ENCODE data around the gene KRTAP4-1. TPM values are rescaled to one million over a fixed set of nuclear protein-coding genes. Genes with fewer than 3 reads are reported as not detected.
"Not testable (repeated sequence)": the region's sequence is repeated elsewhere in the genome, so short reads cannot be mapped to it uniquely, and the experiment has no call there.

KRTAP4-1 gene
- total RNA-seq, 1 donor: not detected

- Histone ChIP-seq H3K9me3 (ENCODE audit: low read depth, low read length) (no peaks in the 10 kb centered on the region), H3K27me3 (ENCODE audit: insufficient read depth, low read length) (no peaks in the 10 kb centered on the region), H3K4me3 (ENCODE audit: low read length) (no peak within 1 kb of the TSS), H3K4me1 (ENCODE audit: insufficient read depth, low read length) (no peaks in the 10 kb centered on the region)
These were observed 35.1 kb downstream of the KRTAP4-1 start, which contains the start of gene KRTAP4-5 for GRCh38 chr17:41149652-41149985. Gene KRTAP4-5, minus strand, starts transcription at chr17:41149825. Its CDS starts 58 bp downstream, at chr17:41149767.

GRCh38 chr17:41148971-41149651, 35.6 kb downstream of the KRTAP4-1 start:
- not testable (repeated sequence) for H3K4me3 ChIP-seq (ENCODE audit: low read length); H3K4me1 ChIP-seq (ENCODE audit: insufficient read depth, low read length); H3K9me3 ChIP-seq (ENCODE audit: low read depth, low read length); H3K27me3 ChIP-seq (ENCODE audit: insufficient read depth, low read length)

GRCh38 chr17:41147531-41148204, 37.0 kb downstream of the KRTAP4-1 start:
- no peaks in the 10 kb centered on the region for H3K9me3 ChIP-seq (ENCODE audit: low read depth, low read length)
- no peak overlapping the region for H3K4me3 ChIP-seq (ENCODE audit: low read length)
- H3K27me3 ChIP-seq (ENCODE audit: insufficient read depth, low read length): no peaks in the 10 kb centered on the region
- H3K4me1 ChIP-seq (ENCODE audit: insufficient read depth, low read length): no peaks in the 10 kb centered on the region

- H3K4me3 ChIP-seq (ENCODE audit: low read length): no peak overlapping the region
These were observed 39.5 kb downstream of the KRTAP4-1 start for GRCh38 chr17:41145261-41145660.

GRCh38 chr17:41144846-41145245, 39.9 kb downstream of the KRTAP4-1 start:
- H3K4me1 ChIP-seq (ENCODE audit: insufficient read depth, low read length): no peaks in the 10 kb centered on the region
- H3K9me3 ChIP-seq (ENCODE audit: low read depth, low read length): no peaks in the 10 kb centered on the region
- H3K4me3 ChIP-seq (ENCODE audit: low read length): no peak overlapping the region
- H3K27me3 ChIP-seq (ENCODE audit: insufficient read depth, low read length): no peaks in the 10 kb centered on the region

More at GRCh38 chr17:41145261-41145660, 39.5 kb downstream of the KRTAP4-1 start:
- no peaks in the 10 kb centered on the region for H3K27me3 ChIP-seq (ENCODE audit: insufficient read depth, low read length)
- no peaks in the 10 kb centered on the region for H3K4me1 ChIP-seq (ENCODE audit: insufficient read depth, low read length)
- no peaks in the 10 kb centered on the region for H3K9me3 ChIP-seq (ENCODE audit: low read depth, low read length)

GRCh38 chr17:41141361-41141760, 43.4 kb downstream of the KRTAP4-1 start:
- Histone ChIP-seq H3K27me3 (ENCODE audit: insufficient read depth, low read length) (no peaks in the 10 kb centered on the region), H3K4me1 (ENCODE audit: insufficient read depth, low read length) (no peaks in the 10 kb centered on the region), H3K9me3 (ENCODE audit: low read depth, low read length) (no peaks in the 10 kb centered on the region), H3K4me3 (ENCODE audit: low read length) (no peak overlapping the region)

GRCh38 chr17:41140360-41141131, 44.2 kb downstream of the KRTAP4-1 start, which contains the start of gene KRTAP4-6:
Gene KRTAP4-6, minus strand, starts transcription at chr17:41140544. Its CDS starts 57 bp downstream, at chr17:41140487.
- H3K4me1 ChIP-seq (ENCODE audit: insufficient read depth, low read length): no peaks in the 10 kb centered on the region
- no peaks in the 10 kb centered on the region for H3K9me3 ChIP-seq (ENCODE audit: low read depth, low read length)
- H3K27me3 ChIP-seq (ENCODE audit: insufficient read depth, low read length): no peaks in the 10 kb centered on the region
- no peak within 1 kb of the TSS for H3K4me3 ChIP-seq (ENCODE audit: low read length)

GRCh38 chr17:41139865-41140264, 44.8 kb downstream of the KRTAP4-1 start:
- H3K4me3 ChIP-seq (ENCODE audit: low read length); H3K9me3 ChIP-seq (ENCODE audit: low read depth, low read length); H3K27me3 ChIP-seq (ENCODE audit: insufficient read depth, low read length); H3K4me1 ChIP-seq (ENCODE audit: insufficient read depth, low read length): not testable (repeated sequence)

Other genes starting within 250 kb of the KRTAP4-1 start
- gene KRT23, start 247.3 kb downstream of the KRTAP4-1 start, total RNA-seq: 0.52 TPM
- not detected for gene KRT39, start 218.0 kb downstream of the KRTAP4-1 start, total RNA-seq
- 0.10 TPM for gene KRT40, start 200.6 kb downstream of the KRTAP4-1 start, total RNA-seq
- gene KRTAP3-3, start 190.7 kb downstream of the KRTAP4-1 start, total RNA-seq: 0.31 TPM
- not detected for gene KRTAP3-2, start 185.0 kb downstream of the KRTAP4-1 start, total RNA-seq
- not detected for gene KRTAP3-1, start 175.8 kb downstream of the KRTAP4-1 start, total RNA-seq
- gene KRTAP1-5, start 157.7 kb downstream of the KRTAP4-1 start, total RNA-seq: not detected
- gene KRTAP1-4, start 154.7 kb downstream of the KRTAP4-1 start, total RNA-seq: not detected
- not detected for gene KRTAP1-3, start 150.0 kb downstream of the KRTAP4-1 start, total RNA-seq
- gene KRTAP1-1, start 143.5 kb downstream of the KRTAP4-1 start, total RNA-seq: not detected
- not detected for gene KRTAP2-1, start 137.6 kb downstream of the KRTAP4-1 start, total RNA-seq
- gene KRTAP2-2, start 129.7 kb downstream of the KRTAP4-1 start, total RNA-seq: not detected
- not detected for gene KRTAP2-3, start 124.8 kb downstream of the KRTAP4-1 start, total RNA-seq
- gene KRTAP2-4, start 119.0 kb downstream of the KRTAP4-1 start, total RNA-seq: not detected
- gene KRTAP4-7, start 100.8 kb downstream of the KRTAP4-1 start, total RNA-seq: not detected
- not detected for gene KRTAP4-8, start 86.8 kb downstream of the KRTAP4-1 start, total RNA-seq
- gene KRTAP4-16, start 82.7 kb downstream of the KRTAP4-1 start, total RNA-seq: not detected
- not detected for gene KRTAP4-9, start 79.5 kb downstream of the KRTAP4-1 start, total RNA-seq
- gene KRTAP4-11, start 66.5 kb downstream of the KRTAP4-1 start, total RNA-seq: not detected
- not detected for gene KRTAP4-12, start 60.7 kb downstream of the KRTAP4-1 start, total RNA-seq
- not detected for gene KRTAP4-6, start 44.4 kb downstream of the KRTAP4-1 start, total RNA-seq
- gene KRTAP4-5, start 35.1 kb downstream of the KRTAP4-1 start, total RNA-seq: not detected
- gene KRTAP4-4, start 24.2 kb downstream of the KRTAP4-1 start, total RNA-seq: not detected
- gene KRTAP4-3, start 16.7 kb downstream of the KRTAP4-1 start, total RNA-seq: not detected
- not detected for gene KRTAP4-2, start 6.7 kb downstream of the KRTAP4-1 start, total RNA-seq
- not detected for gene KRTAP9-1, start 5.0 kb upstream of the KRTAP4-1 start, total RNA-seq
- gene KRTAP9-2, start 41.7 kb upstream of the KRTAP4-1 start, total RNA-seq: not detected
- not detected for gene KRTAP9-3, start 47.5 kb upstream of the KRTAP4-1 start, total RNA-seq
- gene KRTAP9-8, start 53.1 kb upstream of the KRTAP4-1 start, total RNA-seq: not detected
- gene KRTAP9-4, start 64.8 kb upstream of the KRTAP4-1 start, total RNA-seq: not detected
- gene KRTAP9-9, start 70.5 kb upstream of the KRTAP4-1 start, total RNA-seq: not detected
- not detected for gene KRTAP9-6, start 80.5 kb upstream of the KRTAP4-1 start, total RNA-seq
- gene KRTAP9-7, start 90.8 kb upstream of the KRTAP4-1 start, total RNA-seq: not detected
- gene KRTAP29-1, start 117.9 kb upstream of the KRTAP4-1 start, total RNA-seq: not detected
- gene KRTAP16-1, start 124.4 kb upstream of the KRTAP4-1 start, total RNA-seq: 0.21 TPM
- not detected for gene KRTAP17-1, start 130.8 kb upstream of the KRTAP4-1 start, total RNA-seq
- not detected for gene KRT33A, start 165.9 kb upstream of the KRTAP4-1 start, total RNA-seq
- gene KRT33B, start 184.9 kb upstream of the KRTAP4-1 start, total RNA-seq: not detected
- 0.10 TPM for gene KRT34, start 197.4 kb upstream of the KRTAP4-1 start, total RNA-seq
- gene KRT31, start 212.7 kb upstream of the KRTAP4-1 start, total RNA-seq: not detected
- gene KRT37, start 239.7 kb upstream of the KRTAP4-1 start, total RNA-seq: not detected

All from mononuclear cell (primary cell).